GM21529 (cell line): Measurements from ENCODE around the gene RCCD1.

Experiments
- ATAC-seq: cut with Tn5 transposase; IDR thresholded peaks from one replicate; pipeline ENCODE4 v1.9.1; 2021; ENCODE audit not compliant: unreplicated experiment

Gene RCCD1

DNA sequence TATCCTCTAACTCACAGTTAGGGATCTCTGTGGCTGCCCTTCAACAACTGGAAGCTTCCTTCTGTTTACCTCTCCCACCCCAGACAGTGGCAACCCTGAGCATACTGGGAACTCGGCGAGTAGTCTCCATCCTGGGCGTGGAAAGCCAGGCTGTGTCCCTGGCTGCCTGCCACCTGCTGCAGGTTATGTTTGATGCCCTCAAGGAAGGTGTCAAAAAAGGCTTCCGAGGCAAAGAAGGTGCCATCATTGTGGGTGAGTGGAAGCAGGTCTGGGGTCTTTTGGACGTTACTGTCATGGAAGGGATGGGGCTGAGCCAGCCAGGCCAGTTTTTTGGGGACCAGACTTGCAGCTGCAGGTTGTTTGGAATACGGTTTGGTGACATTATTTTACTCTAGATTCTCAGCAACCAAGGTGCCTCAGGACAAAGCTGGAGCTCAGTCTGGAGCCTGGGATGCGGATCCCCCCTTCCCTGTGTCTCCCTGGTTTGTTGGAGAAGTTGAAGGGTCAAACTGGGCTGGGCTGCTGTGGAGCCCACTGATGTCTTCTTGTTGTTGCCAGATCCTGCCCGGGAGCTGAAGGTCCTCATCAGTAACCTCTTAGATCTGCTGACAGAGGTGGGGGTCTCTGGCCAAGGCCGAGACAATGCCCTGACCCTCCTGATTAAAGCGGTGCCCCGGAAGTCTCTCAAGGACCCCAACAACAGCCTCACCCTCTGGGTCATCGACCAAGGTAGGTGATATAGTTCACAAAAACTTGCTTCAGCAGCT, 12.1 kb upstream of the RCCD1 start:
- no peak for ATAC-seq

DNA sequence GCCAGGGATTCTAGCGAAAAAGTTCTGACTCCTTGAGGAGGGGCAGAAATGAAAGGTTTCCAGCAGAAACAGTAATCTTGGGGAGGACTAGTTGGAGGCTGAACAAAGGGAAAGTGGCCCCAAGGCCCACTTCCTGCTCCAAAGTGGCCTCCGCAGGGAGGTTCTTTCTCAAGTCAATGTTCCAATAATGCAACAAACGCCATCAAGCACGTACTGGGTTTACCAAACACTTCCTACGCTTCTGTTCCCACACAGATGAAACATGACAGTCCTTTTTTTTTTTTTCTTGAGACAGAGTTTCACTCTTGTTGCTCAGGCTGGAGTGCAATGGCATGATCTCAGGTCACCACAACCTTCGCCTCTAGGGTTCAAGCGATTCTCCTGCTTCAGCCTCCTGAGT, 9.6 kb upstream of the RCCD1 start:
- no peak for ATAC-seq

DNA sequence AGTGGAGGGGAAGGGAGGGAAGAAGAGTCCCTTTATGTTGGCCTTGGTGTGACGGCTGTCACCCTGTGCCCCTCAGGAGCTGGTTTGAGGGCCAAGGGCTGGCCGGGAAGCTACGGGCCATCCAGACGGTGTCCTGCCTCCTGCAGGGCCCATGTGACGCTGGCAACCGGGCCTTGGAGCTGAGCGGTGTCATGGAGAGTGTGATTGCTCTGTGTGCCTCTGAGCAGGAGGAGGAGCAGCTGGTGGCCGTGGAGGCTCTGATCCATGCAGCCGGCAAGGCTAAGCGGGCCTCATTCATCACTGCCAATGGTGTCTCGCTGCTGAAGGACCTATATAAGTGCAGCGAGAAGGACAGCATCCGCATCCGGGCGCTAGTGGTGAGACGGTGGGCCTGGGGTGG, 8.1 kb upstream of the RCCD1 start:
- no peak for ATAC-seq

DNA sequence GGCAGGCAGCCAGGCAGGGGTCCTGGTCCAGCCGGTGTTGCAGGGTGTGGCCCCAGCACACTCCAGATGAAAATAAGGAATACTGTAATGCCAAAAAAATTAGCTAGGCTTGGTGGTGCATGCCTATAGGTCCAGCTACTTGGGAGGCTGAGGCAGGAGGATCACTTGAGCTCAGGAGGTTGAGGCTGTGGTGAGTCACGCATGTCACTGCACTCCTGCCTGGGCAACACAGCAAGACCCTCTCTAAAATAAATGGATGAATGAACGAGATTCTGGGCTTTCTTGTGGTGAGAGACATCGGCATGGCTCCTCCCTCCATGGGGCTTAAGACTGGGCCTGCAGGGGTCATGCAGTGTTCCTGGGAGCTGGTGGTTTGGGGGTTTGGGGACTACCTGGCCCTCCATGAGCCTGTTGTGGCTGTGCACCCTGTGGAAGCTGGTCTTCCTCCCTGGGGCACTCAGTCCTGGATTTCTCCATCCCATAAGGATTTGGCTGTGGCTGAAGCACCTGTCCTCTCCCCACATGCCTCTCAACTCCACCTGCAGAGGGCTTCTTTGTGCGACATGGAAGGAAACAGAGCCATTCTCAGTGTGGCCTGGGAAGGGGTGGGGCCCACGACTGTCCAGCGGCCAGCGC, 7.6 kb upstream of the RCCD1 start:
- no peak for ATAC-seq

DNA sequence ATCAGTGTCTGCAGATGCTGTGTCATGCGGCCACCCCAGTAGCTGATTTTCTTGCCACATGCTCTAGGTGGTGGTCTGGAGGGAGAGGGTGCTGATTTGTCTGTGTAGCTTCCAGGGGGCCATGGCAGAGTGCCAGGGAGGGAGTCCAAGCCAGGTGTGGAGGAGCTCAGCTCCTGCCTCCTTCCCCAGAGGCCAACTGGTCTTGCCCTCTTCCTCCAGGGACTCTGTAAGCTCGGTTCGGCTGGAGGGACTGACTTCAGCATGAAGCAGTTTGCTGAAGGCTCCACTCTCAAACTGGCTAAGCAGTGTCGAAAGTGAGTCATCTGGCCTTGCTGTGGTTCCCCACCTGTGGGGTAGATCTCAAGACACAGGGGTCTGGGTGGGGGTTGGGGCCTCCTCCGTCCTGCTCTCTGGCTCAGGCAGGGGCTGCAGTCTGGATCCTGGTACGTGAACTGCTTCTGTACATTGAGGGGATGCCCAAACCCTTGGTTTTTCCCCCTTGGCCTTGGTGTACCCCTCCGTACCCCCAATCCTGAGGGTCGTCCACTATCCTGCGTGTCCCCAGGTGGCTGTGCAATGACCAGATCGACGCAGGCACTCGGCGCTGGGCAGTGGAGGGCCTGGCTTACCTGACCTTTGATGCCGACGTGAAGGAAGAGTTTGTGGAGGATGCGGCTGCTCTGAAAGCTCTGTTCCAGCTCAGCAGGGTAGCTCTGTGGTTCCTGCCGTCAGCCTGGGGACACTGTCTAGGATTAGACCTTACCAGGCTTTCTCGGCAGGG, 6.9 kb upstream of the RCCD1 start:
- no peak for ATAC-seq

DNA sequence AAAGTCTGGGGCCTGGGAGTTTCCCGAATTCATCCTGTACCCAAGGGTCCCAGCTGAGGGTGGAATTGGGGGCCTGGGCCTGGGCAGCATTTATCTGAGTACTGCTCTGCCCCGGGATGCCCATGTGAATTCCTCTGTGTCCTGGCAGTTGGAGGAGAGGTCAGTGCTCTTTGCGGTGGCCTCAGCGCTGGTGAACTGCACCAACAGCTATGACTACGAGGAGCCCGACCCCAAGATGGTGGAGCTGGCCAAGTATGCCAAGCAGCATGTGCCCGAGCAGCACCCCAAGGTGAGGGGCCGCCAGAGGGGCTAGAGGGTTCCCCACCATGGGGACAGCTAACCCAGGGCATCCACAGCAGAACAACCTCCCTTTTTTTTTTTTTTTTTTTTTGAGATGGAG, 6.2 kb upstream of the RCCD1 start:
- no peak for ATAC-seq

DNA sequence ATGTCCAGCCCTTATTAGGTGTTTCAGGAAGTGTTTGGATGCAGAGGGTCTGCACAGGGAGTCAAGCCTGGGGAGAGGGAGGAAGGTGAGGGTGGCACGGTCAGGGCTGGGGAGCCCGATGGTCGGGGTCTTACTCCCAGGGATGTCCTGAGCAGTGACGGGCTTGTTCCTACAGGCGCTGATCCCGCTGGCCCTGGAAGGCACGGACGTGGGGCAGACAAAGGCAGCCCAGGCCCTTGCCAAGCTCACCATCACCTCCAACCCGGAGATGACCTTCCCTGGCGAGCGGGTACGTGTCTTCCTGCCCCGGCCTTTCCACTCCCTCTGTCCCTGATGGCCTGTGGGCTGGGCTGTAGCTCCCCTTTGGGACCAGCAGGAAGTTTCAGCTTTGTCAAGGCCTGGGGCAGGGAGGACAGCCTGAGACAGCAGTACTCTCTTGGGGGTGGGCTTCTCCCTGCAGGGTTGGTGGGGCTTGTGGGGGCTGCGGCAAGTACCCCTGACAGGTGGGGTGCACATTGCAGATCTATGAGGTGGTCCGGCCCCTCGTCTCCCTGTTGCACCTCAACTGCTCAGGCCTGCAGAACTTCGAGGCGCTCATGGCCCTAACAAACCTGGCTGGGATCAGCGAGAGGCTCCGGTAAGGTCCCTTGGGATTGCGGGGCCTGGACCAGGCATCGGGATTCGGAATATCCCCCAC, 4.6 kb upstream of the RCCD1 start:
- no peak for ATAC-seq

DNA sequence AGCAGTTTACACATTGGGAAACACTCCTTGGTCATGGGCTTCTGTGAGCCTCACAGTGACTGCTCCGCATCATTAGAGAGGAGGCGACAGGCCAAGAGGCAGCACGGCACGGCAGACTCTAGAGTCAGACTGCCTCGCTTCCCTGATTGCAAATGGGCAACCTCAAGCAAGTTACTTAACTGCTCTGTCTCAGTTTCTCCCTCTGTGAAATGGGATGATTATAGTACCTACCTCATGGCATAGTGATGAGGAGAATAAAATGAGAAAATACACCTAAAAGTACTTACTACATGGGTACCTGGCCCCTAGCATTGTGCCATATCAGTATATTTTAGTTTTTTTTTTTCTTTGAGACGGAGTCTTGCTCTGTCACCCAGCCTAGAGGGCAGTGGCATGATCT, 4.0 kb upstream of the RCCD1 start:
- ATAC-seq, result no peak

DNA sequence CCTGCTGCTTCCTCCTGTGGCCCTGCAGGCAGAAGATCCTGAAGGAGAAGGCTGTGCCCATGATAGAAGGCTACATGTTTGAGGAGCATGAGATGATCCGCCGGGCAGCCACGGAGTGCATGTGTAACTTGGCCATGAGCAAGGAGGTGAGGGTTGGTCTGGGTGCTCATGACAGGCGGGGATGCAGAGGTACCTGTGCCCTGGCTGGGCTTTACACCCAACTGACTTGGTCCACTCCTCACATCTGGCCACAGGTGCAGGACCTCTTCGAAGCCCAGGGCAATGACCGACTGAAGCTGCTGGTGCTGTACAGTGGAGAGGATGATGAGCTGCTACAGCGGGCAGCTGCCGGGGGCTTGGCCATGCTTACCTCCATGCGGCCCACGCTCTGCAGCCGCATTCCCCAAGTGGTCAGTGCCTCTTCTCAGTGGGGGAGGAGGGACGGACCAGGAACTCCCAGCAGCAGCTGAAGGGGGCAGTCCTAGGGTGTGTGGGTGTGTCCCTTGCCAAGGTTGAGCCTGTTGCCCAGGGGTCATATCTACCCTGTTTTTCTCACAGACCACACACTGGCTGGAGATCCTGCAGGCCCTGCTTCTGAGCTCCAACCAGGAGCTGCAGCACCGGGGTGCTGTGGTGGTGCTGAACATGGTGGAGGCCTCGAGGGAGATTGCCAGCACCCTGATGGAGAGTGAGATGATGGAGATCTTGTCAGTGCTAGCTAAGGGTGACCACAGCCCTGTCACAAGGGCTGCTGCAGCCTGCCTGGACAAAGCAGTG, 1.6 kb upstream of the RCCD1 start:
- ATAC-seq, result no peak

DNA sequence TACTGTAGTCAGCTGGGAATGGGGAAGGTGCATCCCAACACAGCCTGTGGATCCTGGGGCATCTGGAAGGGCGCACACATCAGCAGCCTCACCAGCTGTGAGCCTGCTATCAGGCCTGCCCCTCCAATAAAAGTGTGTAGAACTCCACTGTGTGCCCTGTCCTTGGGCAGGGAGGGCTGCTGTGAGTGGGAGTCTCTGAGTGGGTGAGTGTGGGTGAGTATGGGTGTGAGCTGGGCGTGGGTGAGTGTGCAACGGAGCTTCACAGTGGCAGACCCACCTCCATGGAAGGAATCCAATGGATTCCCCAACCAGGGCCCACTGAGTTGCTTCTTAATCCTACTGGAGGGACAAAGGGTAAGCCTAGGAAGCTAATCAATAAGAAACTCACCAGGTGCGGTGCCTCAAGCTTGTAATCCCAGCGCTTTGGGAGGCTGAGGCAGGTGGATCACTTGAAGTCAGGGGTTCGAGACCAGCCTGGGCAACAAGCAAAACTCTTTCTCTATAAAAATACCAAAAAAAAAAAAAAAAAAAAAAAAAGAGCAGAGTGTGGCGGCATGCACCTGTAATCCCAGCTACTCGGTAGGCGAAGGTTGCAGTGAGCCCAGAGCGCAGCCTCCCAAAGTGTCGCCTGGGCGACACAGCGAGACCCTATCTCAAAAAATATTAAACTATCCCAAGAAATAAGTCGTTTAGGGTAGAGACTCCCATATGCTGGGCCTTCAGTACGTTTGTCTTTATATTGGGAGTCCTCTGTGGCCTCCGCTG, 555 bp upstream of the RCCD1 start:
- ATAC-seq, result no peak

DNA sequence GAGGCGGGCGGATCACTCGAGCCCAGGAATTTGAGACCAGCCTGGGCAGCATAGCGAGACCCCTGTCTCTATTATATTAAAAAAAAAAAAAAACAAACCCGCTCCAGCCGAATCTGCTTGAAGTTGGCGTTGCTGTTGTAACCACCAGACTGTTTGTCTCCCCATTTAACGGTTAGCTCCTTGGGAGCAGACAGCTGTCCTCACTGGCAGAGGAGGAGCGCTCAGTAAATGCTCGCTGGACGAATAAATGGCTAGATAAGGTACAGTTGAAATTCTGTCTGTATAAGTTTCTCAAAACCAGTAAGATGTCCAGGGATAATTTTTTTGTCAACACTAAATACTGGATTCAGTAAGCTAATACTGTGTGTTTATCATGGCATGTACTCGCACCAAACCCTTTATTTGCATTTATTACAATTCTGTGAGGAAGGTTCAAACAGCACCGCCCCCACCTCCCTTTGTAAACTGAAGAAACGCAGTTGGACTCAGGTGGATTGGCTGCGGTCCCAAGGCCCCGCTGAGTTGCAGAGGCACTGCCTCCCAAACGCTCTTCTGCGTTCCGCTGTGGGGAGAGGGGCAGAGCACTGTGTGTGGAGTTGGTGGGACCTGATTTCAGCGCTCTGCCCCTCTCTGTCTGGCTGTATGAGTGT, 1.1 kb downstream of the RCCD1 start:
- ATAC-seq, result no peak

DNA sequence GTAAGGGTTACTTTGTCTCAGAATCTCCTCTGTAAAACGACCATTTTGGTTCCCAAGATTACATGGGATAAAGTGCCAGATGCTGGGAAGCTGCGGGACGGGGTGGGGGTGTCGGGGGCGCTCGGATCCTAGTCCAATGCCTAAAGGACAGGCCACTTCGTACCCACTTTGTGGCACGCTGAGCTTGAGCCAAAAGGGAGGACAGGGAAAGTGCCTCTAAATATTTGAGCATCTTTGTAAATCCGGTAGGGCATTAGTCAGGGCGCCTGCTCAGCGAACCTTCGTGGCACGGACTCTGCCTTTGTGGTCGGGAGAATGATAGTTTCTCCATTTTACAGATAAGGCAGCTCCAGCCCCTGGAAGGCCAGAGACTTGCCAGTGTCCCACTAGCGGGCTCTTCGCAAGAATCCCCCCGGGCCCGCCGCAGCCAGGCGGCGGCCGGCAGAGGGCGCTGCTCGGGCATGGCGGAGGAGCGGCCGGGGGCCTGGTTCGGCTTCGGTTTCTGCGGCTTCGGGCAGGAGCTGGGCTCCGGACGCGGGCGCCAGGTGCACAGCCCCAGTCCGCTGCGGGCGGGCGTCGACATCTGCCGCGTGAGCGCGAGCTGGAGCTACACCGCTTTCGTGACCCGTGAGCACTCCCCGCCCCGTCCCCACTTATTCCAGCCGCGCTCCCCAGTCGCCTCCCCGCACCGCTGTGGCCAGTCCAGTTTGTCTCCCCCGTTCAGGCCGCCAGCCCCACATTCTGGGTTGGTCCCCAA, 1.8 kb downstream of the RCCD1 start:
- no peak for ATAC-seq

DNA sequence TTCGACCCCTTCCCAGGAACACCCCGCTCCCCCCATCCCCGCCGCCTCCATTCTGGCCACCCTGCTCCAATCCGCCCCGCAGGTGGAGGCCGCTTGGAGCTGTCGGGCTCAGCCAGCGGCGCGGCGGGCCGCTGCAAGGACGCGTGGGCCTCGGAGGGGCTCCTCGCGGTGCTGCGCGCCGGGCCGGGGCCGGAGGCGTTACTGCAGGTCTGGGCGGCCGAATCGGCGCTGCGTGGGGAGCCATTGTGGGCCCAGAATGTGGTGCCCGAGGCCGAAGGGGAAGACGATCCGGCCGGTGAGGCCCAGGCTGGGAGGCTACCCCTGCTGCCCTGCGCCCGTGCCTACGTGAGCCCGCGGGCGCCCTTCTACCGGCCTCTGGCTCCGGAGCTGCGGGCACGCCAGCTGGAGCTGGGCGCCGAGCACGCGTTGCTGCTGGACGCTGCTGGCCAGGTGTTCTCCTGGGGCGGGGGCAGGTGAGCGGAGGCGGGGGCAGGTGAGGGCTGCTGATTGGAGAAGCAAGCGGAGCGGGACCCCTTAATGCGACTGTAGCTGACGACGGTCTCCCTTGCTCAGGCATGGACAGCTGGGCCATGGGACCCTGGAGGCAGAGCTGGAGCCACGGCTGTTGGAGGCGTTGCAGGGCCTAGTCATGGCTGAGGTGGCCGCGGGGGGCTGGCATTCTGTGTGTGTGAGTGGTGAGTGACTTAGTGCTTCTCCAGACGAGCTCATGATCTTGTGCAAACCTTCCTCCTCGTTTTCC, 2.5 kb downstream of the RCCD1 start:
- ATAC-seq, result no peak

DNA sequence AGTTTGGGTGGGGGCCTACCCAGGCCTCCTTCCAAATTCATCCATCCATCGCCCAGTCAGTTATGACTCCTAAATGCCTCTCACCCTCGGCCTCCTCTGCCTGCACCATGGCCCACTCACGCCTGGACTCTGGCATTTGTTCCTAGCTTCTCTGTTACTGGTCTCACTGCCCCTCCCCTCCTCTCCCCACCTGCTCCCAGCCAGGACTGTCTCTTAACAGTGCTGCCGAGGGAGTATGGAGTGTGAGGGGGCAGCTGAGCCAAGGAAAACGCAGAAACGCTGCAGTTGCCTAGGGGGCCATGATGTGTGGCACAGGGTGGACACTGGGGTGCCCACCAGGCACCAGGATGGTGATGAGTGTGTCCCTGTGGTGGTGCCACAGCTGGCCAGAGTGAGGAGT, 3.1 kb downstream of the RCCD1 start:
- ATAC-seq, result no peak

DNA sequence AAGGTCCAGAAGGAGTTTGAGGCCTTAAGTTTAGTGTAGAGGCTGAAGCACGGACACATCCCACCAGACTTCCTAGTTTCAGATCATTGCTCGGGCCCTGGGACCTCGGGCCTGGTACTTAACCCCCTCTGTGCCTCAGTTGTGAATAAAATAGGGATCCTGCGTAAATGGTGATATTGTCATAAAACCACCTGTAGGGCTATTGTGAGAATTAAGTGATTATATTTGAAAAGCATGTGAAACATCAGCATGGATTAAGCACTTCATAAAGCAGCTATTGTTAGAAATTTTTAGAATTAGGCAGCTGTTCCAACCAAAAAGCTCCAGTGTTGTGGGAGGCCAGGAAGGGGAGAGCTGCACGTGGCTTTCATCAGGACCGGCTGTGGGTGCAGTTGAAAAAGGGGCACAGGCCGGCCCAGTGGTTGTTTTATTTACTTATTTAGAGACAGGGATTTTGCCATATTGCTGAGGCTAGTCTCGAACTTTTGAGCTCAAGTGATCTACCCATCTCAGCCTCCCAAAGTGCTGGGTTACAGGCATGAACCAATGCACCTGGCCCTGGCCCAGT, 4.4 kb downstream of the RCCD1 start:
- no peak for ATAC-seq

DNA sequence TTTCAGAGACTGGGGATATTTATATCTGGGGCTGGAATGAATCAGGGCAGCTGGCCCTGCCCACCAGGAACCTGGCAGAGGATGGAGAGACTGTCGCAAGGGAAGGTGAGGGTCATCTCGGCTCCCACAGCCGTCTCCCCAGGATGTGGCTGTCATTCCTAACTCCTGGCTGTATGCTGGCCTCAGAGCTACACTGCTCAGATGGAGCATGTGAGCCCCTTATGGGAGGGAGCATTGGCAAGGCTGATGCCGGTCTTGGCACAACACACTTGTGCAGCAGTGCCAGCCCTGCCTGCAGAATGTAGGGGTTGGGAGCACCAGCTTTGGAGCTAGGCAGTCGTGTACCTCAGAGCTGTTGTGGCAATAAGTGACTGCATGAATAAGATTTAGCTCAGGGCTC, 5.2 kb downstream of the RCCD1 start:
- ATAC-seq, result no peak

DNA sequence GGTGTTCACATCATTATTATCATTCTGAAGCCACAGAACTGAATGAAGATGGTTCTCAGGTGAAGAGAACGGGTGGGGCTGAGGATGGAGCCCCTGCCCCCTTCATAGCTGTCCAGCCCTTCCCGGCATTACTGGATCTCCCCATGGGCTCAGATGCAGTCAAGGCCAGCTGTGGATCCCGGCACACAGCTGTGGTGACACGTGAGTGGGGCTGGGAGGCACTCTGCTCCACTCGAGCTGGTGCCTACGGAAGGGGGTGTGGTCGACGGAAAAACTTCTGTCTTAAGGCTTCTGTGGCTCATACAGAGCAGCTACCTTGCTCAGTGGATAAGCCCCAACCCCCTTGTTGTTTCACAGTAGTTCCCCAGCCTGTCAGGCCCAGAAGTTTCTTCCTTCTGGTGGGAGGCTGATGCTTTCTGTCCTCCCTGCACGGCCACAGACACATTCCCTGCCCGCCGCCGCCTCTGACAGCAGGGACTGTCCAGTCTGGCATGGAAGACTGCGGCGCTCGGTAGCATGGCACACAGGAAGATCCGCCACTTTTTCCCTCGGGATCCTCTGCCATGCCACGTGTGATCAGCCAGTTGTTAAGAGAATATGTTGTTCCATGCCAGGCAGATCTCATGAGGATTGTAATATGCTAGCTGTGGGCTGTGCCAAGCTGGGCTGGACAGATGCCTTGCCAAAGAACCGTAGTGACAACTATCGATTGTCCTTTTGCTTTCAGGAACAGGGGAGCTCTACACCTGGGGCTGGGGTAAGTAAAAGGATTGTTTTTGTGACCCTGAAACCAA, 5.8 kb downstream of the RCCD1 start:
- no peak for ATAC-seq
